Ascending aorta (tissue), 2 donors: ENCODE results near the gene CYP46A1. TPM values are rescaled to one million over a fixed set of nuclear protein-coding genes. Genes with fewer than 3 reads are reported as not detected.

ENCODE experiments used
- DNase-seq, 2 donors: peaks; one replicate each; pipeline ENCODE4 v3.0.0-alpha.2; 2019; ENCODE audit warnings: low spot score in 2 of 2
- H3K27ac ChIP-seq, 2 donors: fragments of 200-600 bp; sonication (generic); one replicate each; pipeline ENCODE4 v1.5.1; 2016 to 2017; ENCODE audit warnings: mild to moderate bottlenecking in 1 of 2
- H3K27me3 ChIP-seq: fragments of 200-600 bp; sonication (generic); one replicate; pipeline ENCODE4 v1.5.1; 2017
- H3K36me3 ChIP-seq, 2 donors: fragments of 200-600 bp; sonication (generic); one replicate each; pipeline ENCODE4 v1.5.1; 2016
- H3K4me1 ChIP-seq, 2 donors: fragments of 200-600 bp; sonication (generic); one replicate each; pipeline ENCODE4 v1.5.1; 2016 to 2017; ENCODE audit warnings: mild to moderate bottlenecking in 1 of 2
- H3K4me3 ChIP-seq, 2 donors: fragments of 200-600 bp; sonication (generic); one replicate each; pipeline ENCODE4 v1.5.1; 2016 to 2017; ENCODE audit warnings: mild to moderate bottlenecking in 1 of 2
- H3K9me3 ChIP-seq, 2 donors: fragments of 200-600 bp; sonication (generic); one replicate each; pipeline ENCODE4 v1.5.1; 2016
- CTCF ChIP-seq, 3 experiments: fragments of 200-600 bp in 2 of 3; fragments of 450-650 bp in 1 of 3; sonication (generic) in 2 of 3; IDR thresholded peaks; one replicate each; pipeline ENCODE4 v1.5.1; 2016 to 2019; ENCODE audit warnings: antibody characterized with exemption in 3 of 3, mild to moderate bottlenecking in 1 of 3, moderate library complexity in 1 of 3
- intact Hi-C: fragments of 100-400 bp; cut with DNase I; formaldehyde crosslinking; loops from one replicate; pipeline ENCODE4 v1.15.1; 2023
- total RNA-seq: library from RNA; depleted of rRNA; stranded (reverse); fragments of >200 nt; gene quantifications from one replicate; pipeline ENCODE4 v1.1.0, GENCODE V29; 2016

CYP46A1 gene
- total RNA-seq, 1 donor from 2014 or later: not detected

GRCh38 chr14:99673305-99674063, 10.6 kb upstream of the CYP46A1 start:
- Histone ChIP-seq H3K27ac (no peak overlapping the region), H3K9me3 (peaks cover 0 to 11% of the 10 kb centered on the region in 2 donors), H3K4me3 (no peak overlapping the region), H3K27me3 (no peaks in the 10 kb centered on the region), H3K4me1 (no peaks in the 10 kb centered on the region), H3K36me3 (no peaks in the 10 kb centered on the region)
- intact Hi-C loops: no loop called here
- no peak for DNase-seq
- TF ChIP-seq CTCF (IDR thresholded peaks at IDR 0.05): no peak

GRCh38 chr14:99674064-99674650, 9.9 kb upstream of the CYP46A1 start:
- peaks cover 0 to 17% of the 10 kb centered on the region in 2 donors for H3K9me3 ChIP-seq
- H3K4me1 ChIP-seq: no peaks in the 10 kb centered on the region
- H3K27me3 ChIP-seq: no peaks in the 10 kb centered on the region
- no peaks in the 10 kb centered on the region for H3K36me3 ChIP-seq
- H3K27ac ChIP-seq: no peak overlapping the region
- H3K4me3 ChIP-seq: no peak overlapping the region
- DNase-seq: no peak
- intact Hi-C loops: no loop called here
- no peak for TF ChIP-seq CTCF (IDR thresholded peaks at IDR 0.05)

- Histone ChIP-seq H3K4me1 (no peaks in the 10 kb centered on the region), H3K9me3 (peaks cover 0 to 17% of the 10 kb centered on the region in 2 donors), H3K4me3 (no peak overlapping the region), H3K27me3 (no peaks in the 10 kb centered on the region), H3K36me3 (no peaks in the 10 kb centered on the region), H3K27ac (no peak overlapping the region)
- intact Hi-C loops: no loop called here
- no peak for TF ChIP-seq CTCF (IDR thresholded peaks at IDR 0.05)
- no peak for DNase-seq
These were observed 9.2 kb upstream of the CYP46A1 start for GRCh38 chr14:99674776-99675381.

- DNase-seq: no peak
- H3K9me3 ChIP-seq: peaks cover 0 to 17% of the 10 kb centered on the region in 2 donors
- no peak for TF ChIP-seq CTCF (IDR thresholded peaks at IDR 0.05)
- intact Hi-C loops: no loop called here
- H3K27me3 ChIP-seq: no peaks in the 10 kb centered on the region
- no peak overlapping the region for H3K27ac ChIP-seq
- H3K4me3 ChIP-seq: no peak overlapping the region
- no peaks in the 10 kb centered on the region for H3K36me3 ChIP-seq
- H3K4me1 ChIP-seq: no peaks in the 10 kb centered on the region
These were observed 8.7 kb upstream of the CYP46A1 start for GRCh38 chr14:99675382-99675835.

GRCh38 chr14:99675951-99676350, 8.1 kb upstream of the CYP46A1 start:
- no peak for DNase-seq
- intact Hi-C loops: no loop called here
- Histone ChIP-seq H3K4me1 (no peaks in the 10 kb centered on the region), H3K27ac (no peak overlapping the region), H3K9me3 (peaks cover 0 to 17% of the 10 kb centered on the region in 2 donors), H3K27me3 (no peaks in the 10 kb centered on the region), H3K36me3 (no peaks in the 10 kb centered on the region), H3K4me3 (no peak overlapping the region)
- no peak for TF ChIP-seq CTCF (IDR thresholded peaks at IDR 0.05)
